Iris pigment epithelial cell (primary cell): ENCODE data around the gene GPR152.

Experiments used
- DNase-seq: peaks from one replicate; pipeline ENCODE4 v3.0.0-alpha.2; 2011; ENCODE audit warnings: low read depth

GPR152 gene

DNA sequence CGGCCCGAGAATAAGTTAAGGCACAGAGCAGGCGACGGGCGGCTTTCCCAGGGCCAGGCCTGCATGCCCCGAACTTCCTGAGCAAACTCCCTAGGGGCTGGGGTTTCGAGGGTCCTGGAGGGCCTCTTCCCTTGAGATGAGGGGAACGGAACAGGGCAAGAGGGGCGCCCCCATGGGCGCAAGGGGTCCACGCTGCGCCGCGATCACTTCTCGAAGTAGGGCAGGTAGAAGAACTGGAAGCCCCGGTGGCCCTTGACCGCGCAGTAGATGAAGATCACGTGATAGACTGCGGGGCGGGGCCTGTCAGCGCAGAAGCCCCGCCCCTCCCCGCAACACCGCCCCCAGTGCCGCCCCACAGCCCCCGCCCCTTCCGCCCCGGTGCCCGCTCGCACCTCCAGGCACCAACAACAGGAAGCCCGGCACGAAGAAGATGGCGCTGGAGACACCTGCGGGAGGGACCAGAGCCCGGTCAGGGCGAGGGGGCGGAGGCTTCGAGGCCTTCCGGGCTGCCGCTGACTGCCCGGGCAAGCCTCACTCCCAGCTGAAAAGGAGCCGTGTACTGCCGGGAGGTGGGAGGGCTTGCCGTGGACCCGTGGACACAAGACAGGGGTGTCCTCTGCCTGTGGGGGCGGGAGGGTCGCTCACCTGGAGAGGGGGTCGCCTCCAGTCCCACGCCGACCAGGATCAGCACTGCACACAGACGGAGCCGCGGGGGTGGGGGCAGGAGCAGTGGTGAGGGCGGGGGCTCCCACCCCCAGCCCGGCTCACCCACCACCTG, 12.1 kb upstream of the GPR152 start:
- DNase-seq, result peak; percentile 66

DNA sequence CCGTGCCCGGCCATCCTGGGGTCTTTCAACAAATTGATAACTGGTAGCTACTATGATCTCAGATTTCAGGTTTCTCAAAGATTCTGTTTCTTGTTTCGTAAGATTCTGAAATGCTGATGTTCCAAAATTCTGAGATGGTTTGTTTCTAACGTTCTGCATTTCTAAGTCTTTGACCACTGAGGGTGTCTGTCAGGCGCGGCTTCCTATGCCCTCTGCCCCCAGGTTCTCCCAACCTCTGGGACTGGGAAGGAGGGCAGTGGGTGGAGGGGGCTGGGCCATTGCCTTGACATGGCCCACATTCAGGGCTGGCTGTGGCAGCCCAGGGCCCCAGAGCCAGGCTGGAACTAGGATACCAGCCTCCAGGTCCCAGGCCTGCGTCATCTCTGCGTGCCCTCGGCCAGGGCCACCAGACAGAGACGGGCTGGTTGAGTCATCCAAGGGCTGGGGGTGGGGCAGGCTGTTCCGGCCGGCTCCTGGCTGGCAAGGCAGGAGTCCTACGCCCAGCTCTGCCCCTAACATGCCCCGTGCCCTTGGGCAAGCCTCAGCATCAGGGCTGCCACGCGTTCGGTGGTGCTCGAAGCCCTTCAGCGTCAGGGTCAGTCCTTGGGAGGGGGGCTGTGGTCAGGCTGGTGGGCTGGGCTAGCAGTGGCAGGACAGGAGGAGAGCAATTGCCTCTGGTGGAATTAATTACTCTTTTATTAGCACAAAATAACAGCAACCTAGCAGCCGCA, 11.3 kb upstream of the GPR152 start:
- no peak for DNase-seq

DNA sequence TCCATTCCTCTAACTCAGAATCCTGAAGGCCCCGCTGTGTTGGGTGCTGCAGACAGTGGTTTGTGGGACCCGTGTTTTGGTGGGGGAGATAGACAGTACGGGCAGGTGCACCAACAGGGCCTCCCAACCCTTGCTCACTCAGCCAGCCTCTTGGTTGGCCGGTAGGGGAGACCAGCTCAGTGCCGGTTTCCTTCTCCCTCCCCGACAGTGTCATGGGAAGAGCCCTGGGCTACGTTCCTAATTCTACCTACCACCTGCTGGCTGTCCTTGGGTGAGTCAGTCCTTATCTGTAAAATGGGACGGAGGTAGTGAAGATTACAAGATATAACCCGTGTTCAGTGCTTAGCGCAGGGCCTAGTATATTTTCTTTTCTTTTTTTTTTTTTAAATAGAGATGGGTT, 10.7 kb upstream of the GPR152 start:
- DNase-seq, result no peak

DNA sequence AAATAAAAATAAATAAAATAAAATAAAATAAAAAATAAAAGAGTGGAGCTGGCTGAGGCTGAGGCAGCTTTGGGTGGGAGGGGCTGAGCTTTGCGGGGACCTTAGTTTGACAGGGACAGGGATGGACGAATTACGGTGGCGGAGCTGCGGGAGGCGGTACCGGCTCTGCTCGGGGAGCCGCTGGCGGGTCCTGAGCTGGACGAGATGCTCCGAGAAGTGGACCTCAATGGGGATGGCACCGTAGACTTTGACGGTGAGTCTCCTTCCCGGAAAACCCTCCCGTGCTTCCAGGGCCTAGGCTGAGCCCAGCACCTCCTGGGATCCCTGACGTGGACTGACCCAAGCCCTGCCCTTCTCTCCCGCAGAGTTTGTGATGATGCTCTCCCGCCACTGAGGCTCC, 5.7 kb upstream of the GPR152 start:
- DNase-seq, result no peak

- DNase-seq, result no peak
Observed at GRCh38 chr11:67457453-67457852, 4.9 kb upstream of the GPR152 start.

- DNase-seq, result no peak
Observed at GRCh38 chr11:67456068-67456705, 3.7 kb upstream of the GPR152 start.

- DNase-seq, result no peak
Observed at GRCh38 chr11:67455054-67455453, 2.5 kb upstream of the GPR152 start, which contains the start of gene CABP4. Gene CABP4 (plus strand): TSS chr11:67455354. CDS start chr11:67455424, 70 bp downstream.

GRCh38 chr11:67453816-67454732, 1.5 kb upstream of the GPR152 start:
- DNase-seq, result no peak

GRCh38 chr11:67451658-67451976, 912 bp downstream of the GPR152 start:
- DNase-seq, result no peak

DNA sequence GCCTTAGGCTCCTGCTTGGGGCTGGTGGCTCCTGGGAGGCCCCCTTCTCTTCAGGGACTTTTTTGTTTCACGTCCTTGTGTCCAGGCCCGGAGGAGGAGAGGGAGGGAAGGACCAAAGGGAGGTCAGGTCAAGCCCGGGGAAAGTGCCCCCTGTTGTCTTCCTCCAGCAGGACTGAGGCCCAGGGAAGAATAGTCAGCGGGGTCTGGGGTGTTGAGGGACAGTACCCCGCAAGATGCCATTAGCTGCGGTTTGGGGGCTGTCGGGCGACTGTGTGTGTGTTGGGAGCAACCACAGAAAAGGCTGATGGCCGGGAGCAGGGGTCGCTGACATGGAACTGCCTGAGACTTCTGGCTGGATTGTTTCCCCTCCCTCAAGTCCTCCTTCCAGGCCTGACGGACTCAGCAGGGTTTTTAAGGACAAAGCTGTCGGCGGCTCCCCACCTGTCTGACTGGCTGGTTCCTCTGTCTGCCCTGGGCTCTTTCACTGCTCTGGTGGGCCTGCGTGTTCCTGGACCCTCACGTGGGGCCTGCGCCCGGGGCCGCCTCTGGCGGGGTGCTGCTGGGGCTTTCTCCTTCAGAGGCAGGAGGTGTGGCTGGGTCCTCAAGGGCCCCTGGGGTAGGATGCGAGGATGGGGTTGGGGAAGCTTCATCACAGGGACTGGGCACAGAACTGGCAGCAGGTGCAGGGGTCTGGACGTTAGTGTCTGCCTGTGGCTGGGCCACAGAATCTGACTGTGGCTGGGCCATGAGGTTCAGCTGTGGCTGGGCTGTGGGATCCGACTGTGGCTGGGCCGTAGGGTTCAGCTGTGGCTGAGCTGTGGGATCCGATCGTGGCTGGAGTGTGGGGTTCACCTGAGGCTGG, 1.5 kb downstream of the GPR152 start:
- DNase-seq, result no peak

DNA sequence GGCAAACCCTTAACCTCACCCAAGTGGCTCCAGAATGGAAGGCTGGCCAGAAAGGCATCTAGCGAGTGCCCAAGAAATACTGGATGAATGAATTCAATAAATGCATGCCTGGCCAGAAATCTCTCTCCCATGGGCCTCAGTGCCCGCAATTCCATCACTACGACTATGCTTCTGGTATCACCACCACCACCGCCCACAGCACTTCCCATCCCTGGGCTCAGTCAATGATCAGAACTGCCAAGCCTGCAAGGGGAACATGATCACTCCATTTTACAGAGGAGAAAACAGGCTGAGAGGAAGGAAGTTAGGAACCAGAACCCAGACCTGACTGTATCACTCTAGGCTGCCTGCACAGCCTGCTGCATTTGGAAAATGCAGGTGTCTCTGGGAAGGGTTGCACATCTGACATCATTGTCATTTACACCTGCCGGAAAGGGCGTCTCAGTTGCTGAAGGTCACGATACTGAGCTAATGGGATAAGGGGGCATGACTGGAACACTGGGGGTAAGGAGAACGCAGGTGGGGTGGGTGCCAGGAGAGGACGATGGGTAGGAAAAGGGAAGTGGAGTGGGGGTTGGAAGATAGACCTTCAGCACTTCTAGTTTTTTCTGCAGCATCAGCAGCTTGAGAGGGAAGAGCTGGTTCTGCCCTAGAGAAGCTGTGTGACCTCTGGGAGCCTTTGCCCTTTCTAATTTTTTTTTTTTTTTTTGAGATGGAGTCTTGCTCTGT, 3.2 kb downstream of the GPR152 start:
- no peak for DNase-seq

DNA sequence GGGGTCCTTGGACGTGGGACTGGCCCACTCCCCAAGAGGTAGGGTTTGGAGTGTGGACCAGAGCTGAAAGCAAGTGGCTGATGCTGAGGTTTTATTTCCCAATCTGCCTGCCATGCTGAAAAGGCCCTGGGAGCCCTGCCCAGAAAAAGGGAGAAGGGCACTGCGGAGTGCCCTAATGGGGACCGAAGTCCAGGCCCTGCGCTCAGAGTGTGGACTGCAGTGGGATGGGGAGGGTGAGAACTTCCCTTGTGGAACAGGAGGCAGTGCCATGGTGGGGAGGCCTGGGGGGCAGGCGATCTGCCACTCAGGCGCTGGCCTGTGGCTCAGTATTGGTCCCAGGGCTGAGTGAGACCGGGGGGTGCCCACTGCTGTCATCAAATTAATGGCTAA, 4.3 kb downstream of the GPR152 start:
- no peak for DNase-seq

- DNase-seq, result no peak
Observed at GRCh38 chr11:67445515-67445914, 7.0 kb downstream of the GPR152 start.

GRCh38 chr11:67442504-67443404, 9.8 kb downstream of the GPR152 start:
- DNase-seq, result no peak

- DNase-seq, result no peak
Observed at GRCh38 chr11:67441731-67442351, 10.7 kb downstream of the GPR152 start.

DNA sequence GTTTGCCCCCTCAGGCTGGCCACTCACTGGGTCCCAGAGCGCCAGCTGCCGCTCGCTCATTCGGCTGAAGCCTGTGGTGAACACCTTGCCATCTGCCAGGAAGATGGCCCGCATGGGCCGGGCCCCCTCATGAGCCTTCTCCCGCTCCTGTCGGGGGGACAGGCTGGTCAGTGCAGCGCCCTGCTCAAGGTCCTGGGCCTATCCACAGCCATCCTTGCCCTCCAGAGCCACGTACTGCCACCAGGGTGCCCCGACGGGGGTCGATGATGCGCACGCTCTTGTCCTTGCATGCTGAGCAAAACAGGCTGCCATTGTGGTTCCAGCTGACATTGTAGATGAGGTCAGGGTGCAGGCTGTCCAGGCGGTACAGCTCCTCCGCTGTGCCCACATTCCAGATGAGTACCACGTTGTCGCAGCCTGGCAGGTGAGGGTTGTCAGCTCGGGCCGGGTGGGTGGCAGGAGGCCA, 11.4 kb downstream of the GPR152 start:
- no peak for DNase-seq

GRCh38 chr11:67440229-67441097, 12.1 kb downstream of the GPR152 start:
- no peak for DNase-seq
